ENCODE measurements around the gene FCRL5.

Gene FCRL5

GRCh38 chr1:157584503-157584902 is 32.2 kb upstream of the FCRL5 start:
- TF ChIP-seq CTCF (conservative IDR thresholded peaks at IDR 0.05; ENCODE audit: low read length) = no peak
- no peak for TF ChIP-seq EZH2phosphoT487 (IDR thresholded peaks at IDR 0.05; ENCODE audit: borderline replicate concordance)

GRCh38 chr1:157580828-157581210 is 28.5 kb upstream of the FCRL5 start:
- no peaks in the 10 kb centered on the region for H3K79me2 ChIP-seq (ENCODE audit: insufficient read depth, low read length)
- no peaks in the 10 kb centered on the region for H3K36me3 ChIP-seq (ENCODE audit: insufficient read depth, low read length)
- H3K9ac ChIP-seq (ENCODE audit: low read depth, low read length, poor library complexity, severe bottlenecking) = no peak overlapping the region
- H4K20me1 ChIP-seq (ENCODE audit: insufficient read depth, low read length, poor library complexity, severe bottlenecking) = no peaks in the 10 kb centered on the region
- no peaks in the 10 kb centered on the region for H3K9me2 ChIP-seq (replicated peaks; ENCODE audit: low read depth, low read length)
- TF ChIP-seq EZH2phosphoT487 (IDR thresholded peaks at IDR 0.05; ENCODE audit: borderline replicate concordance) (no peak), CTCF (conservative IDR thresholded peaks at IDR 0.05; ENCODE audit: low read length) (no peak)
- no peak overlapping the region for H3K4me2 ChIP-seq (ENCODE audit: low read depth, low read length, poor library complexity, severe bottlenecking)
- H3K9me3 ChIP-seq (ENCODE audit: insufficient read depth, low read depth, low read length) = no peaks in the 10 kb centered on the region
- H3K27me3 ChIP-seq (ENCODE audit: insufficient read depth, low read length, poor library complexity, severe bottlenecking) = no peaks in the 10 kb centered on the region
- no peaks in the 10 kb centered on the region for H3F3A ChIP-seq (ENCODE audit: low read depth)
- peaks cover 16% of the 10 kb centered on the region for H3K4me1 ChIP-seq (ENCODE audit: insufficient read depth, low read length, poor library complexity, severe bottlenecking)
- H3K4me3 ChIP-seq (ENCODE audit: low read length, poor library complexity, severe bottlenecking) = no peak overlapping the region
- no peak overlapping the region for H2AFZ ChIP-seq (ENCODE audit: low read length)

More at GRCh38 chr1:157584503-157584902, 32.2 kb upstream of the FCRL5 start:
- Histone ChIP-seq H3K27me3 (ENCODE audit: insufficient read depth, low read length, poor library complexity, severe bottlenecking) (no peaks in the 10 kb centered on the region), H3K4me2 (ENCODE audit: low read depth, low read length, poor library complexity, severe bottlenecking) (peak overlapping the region; percentile 32), H2AFZ (ENCODE audit: low read length) (no peak overlapping the region), H3K9me2 (replicated peaks; ENCODE audit: low read depth, low read length) (no peaks in the 10 kb centered on the region), H3F3A (ENCODE audit: low read depth) (no peaks in the 10 kb centered on the region), H3K4me1 (ENCODE audit: insufficient read depth, low read length, poor library complexity, severe bottlenecking) (peaks cover 16% of the 10 kb centered on the region), H3K9ac (ENCODE audit: low read depth, low read length, poor library complexity, severe bottlenecking) (no peak overlapping the region), H3K9me3 (ENCODE audit: insufficient read depth, low read depth, low read length) (no peaks in the 10 kb centered on the region), H3K79me2 (ENCODE audit: insufficient read depth, low read length) (no peaks in the 10 kb centered on the region), H4K20me1 (ENCODE audit: insufficient read depth, low read length, poor library complexity, severe bottlenecking) (no peaks in the 10 kb centered on the region), H3K4me3 (ENCODE audit: low read length, poor library complexity, severe bottlenecking) (no peak overlapping the region), H3K36me3 (ENCODE audit: insufficient read depth, low read length) (no peaks in the 10 kb centered on the region)

- Histone ChIP-seq H4K20me1 (ENCODE audit: insufficient read depth, low read length, poor library complexity, severe bottlenecking) (no peaks in the 10 kb centered on the region), H3K4me2 (ENCODE audit: low read depth, low read length, poor library complexity, severe bottlenecking) (no peak overlapping the region), H3F3A (ENCODE audit: low read depth) (no peaks in the 10 kb centered on the region), H3K36me3 (ENCODE audit: insufficient read depth, low read length) (no peaks in the 10 kb centered on the region), H3K9me3 (ENCODE audit: insufficient read depth, low read depth, low read length) (no peaks in the 10 kb centered on the region), H3K4me3 (ENCODE audit: low read length, poor library complexity, severe bottlenecking) (no peak overlapping the region), H3K79me2 (ENCODE audit: insufficient read depth, low read length) (no peaks in the 10 kb centered on the region), H2AFZ (ENCODE audit: low read length) (no peak overlapping the region), H3K4me1 (ENCODE audit: insufficient read depth, low read length, poor library complexity, severe bottlenecking) (peaks cover 16% of the 10 kb centered on the region), H3K27me3 (ENCODE audit: insufficient read depth, low read length, poor library complexity, severe bottlenecking) (no peaks in the 10 kb centered on the region), H3K9me2 (replicated peaks; ENCODE audit: low read depth, low read length) (no peaks in the 10 kb centered on the region), H3K9ac (ENCODE audit: low read depth, low read length, poor library complexity, severe bottlenecking) (no peak overlapping the region)
- no peak for TF ChIP-seq EZH2phosphoT487 (IDR thresholded peaks at IDR 0.05; ENCODE audit: borderline replicate concordance)
- TF ChIP-seq CTCF (conservative IDR thresholded peaks at IDR 0.05; ENCODE audit: low read length) = peak; percentile 85
Observed at GRCh38 chr1:157580179-157580827, 28.0 kb upstream of the FCRL5 start.
